HCT116 (cell line): Measurements from ENCODE around the gene RGCC. TPM values are rescaled to one million over a fixed set of nuclear protein-coding genes. Genes with fewer than 3 reads are reported as not detected.

Experiments
- ATAC-seq: fragments of 200-7000 bp; cut with Tn5 transposase; 2 replicates; pipeline ENCODE4 v1.9.1; 2020; ENCODE audit warnings: mild to moderate bottlenecking, moderate library complexity
- BruUV-seq: library from RNA; stranded (reverse); fragments of 400-500 nt; replicated peaks from 2 replicates; lab custom pipeline; 2021; lab: Mats Ljungman, UMichigan
- CTCF ChIA-PET: fragments of 300-600 bp; sonication (Branson Sonifier 250); formaldehyde crosslinking; loops from one replicate; lab custom pipeline; 2021; ENCODE audit warnings: antibody characterized with exemption; lab: Charles Lee
- POLR2A ChIA-PET: fragments of 300-600, 350-600 bp; sonication (Branson Sonifier 250); formaldehyde crosslinking; loops from one replicate; lab custom pipeline; 2021; ENCODE audit warnings: antibody characterized with exemption; lab: Charles Lee
- RAD21 ChIA-PET, 2 experiments: fragments of 300-600 bp; sonication (Branson Sonifier 250); formaldehyde crosslinking; loops; one replicate each; lab custom pipeline; 2023; ENCODE audit warnings: low total read pairs in 2 of 2; ENCODE audit not compliant: uncharacterized antibody in 2 of 2, unreplicated experiment in 2 of 2, low non-redundant PET in 1 of 2; lab: Charles Lee
- DNase-seq: peaks from one replicate; pipeline ENCODE4 v3.0.0-alpha.2; 2010; ENCODE audit warnings: low read depth, low spot score
- H2AFZ ChIP-seq: fragments of 200-600 bp; shearing (Covaris generic), sonication (generic); 2 replicates; pipeline ENCODE4 v1.6.1; 2017; ENCODE audit warnings: low read depth, mixed run types, mixed read lengths, antibody characterized with exemption, low read length; ENCODE audit not compliant: poor library complexity, severe bottlenecking
- H3K27ac ChIP-seq: 2 replicates; pipeline ENCODE4 v1.5.1; 2012; ENCODE audit warnings: low read depth, low read length
- H3K27me3 ChIP-seq: fragments of 200-600 bp; sonication (generic); 2 replicates; pipeline ENCODE4 v1.6.1; 2016; ENCODE audit warnings: mixed run types, low read length, mixed read lengths; ENCODE audit not compliant: insufficient read depth
- H3K36me3 ChIP-seq, 2 experiments: fragments of 200-500 bp in 1 of 2; fragments of 200-600 bp in 1 of 2; sonication (Bioruptor generic) in 1 of 2; sonication (generic) in 1 of 2; 2 replicates each; pipeline versions ENCODE4 v1.5.1 to v1.6.1; 2014 to 2016; ENCODE audit warnings: low read length in 2 of 2, inconsistent platforms in 1 of 2, mixed read lengths in 1 of 2, mixed run types in 1 of 2; ENCODE audit not compliant: insufficient read depth in 2 of 2, control insufficient read depth in 1 of 2
- H3K4me1 ChIP-seq, 2 experiments: fragments of 200-600 bp in 1 of 2; sonication (generic) in 1 of 2; 2 replicates each; pipeline versions ENCODE4 v1.5.1 to v1.6.1; 2012 to 2017; ENCODE audit warnings: low read length in 2 of 2, inconsistent platforms in 1 of 2, mild to moderate bottlenecking in 1 of 2, mixed read lengths in 1 of 2, mixed run types in 1 of 2, moderate library complexity in 1 of 2; ENCODE audit not compliant: insufficient read depth in 2 of 2, control insufficient read depth in 1 of 2
- H3K4me2 ChIP-seq: fragments of 200-600 bp; sonication (generic); 2 replicates; pipeline ENCODE4 v1.6.1; 2017; ENCODE audit warnings: mixed run types, low read length, mixed read lengths
- H3K4me3 ChIP-seq, 2 experiments: fragments of 200-600 bp in 1 of 2; sonication (generic) in 1 of 2; replicated peaks in 1 of 2; 2 replicates each; pipeline ENCODE4 v1.5.1; 2011 to 2016; ENCODE audit warnings: low read length in 2 of 2, control low read depth in 1 of 2, low read depth in 1 of 2, mild to moderate bottlenecking in 1 of 2, mixed read lengths in 1 of 2, mixed run types in 1 of 2
- H3K79me2 ChIP-seq: fragments of 200-600 bp; sonication (generic); 2 replicates; pipeline ENCODE4 v1.6.1; 2017; ENCODE audit warnings: mild to moderate bottlenecking, mixed run types, low read length, moderate library complexity, mixed read lengths; ENCODE audit not compliant: insufficient read depth
- H3K9ac ChIP-seq: fragments of 200-600 bp; sonication (generic); 2 replicates; pipeline ENCODE4 v1.6.1; 2016; ENCODE audit warnings: low read length, mixed read lengths
- H3K9me2 ChIP-seq: fragments of 200-600 bp; sonication (generic), shearing (Covaris generic); 2 replicates; pipeline ENCODE4 v1.6.1; 2017; ENCODE audit warnings: mixed run types, mild to moderate bottlenecking, moderate library complexity; ENCODE audit not compliant: insufficient read depth
- H3K9me3 ChIP-seq, 2 experiments: fragments of 200-500 bp in 1 of 2; fragments of 200-600 bp in 1 of 2; sonication (Bioruptor generic) in 1 of 2; sonication (generic) in 1 of 2; 2 replicates each; pipeline ENCODE4 v1.6.1; 2014 to 2017; ENCODE audit warnings: low read length in 2 of 2, mixed read lengths in 2 of 2, inconsistent platforms in 1 of 2, low read depth in 1 of 2, mild to moderate bottlenecking in 1 of 2, mixed run types in 1 of 2, moderate library complexity in 1 of 2; ENCODE audit not compliant: control insufficient read depth in 1 of 2, insufficient read depth in 1 of 2
- H4K20me1 ChIP-seq: fragments of 200-600 bp; sonication (generic), shearing (Covaris generic); 2 replicates; pipeline ENCODE4 v1.6.1; 2017; ENCODE audit warnings: mixed run types, mild to moderate bottlenecking, moderate library complexity; ENCODE audit not compliant: insufficient read depth
- CEBPB ChIP-seq: IDR thresholded peaks from 2 replicates; pipeline ENCODE4 v1.6.1; 2012; ENCODE audit warnings: low read depth
- EGR1 ChIP-seq: IDR thresholded peaks from 2 replicates; pipeline ENCODE4 v1.6.1; 2012; ENCODE audit warnings: low read depth
- POLR2A ChIP-seq: IDR thresholded peaks from 2 replicates; pipeline ENCODE4 v1.7.0; 2011; ENCODE audit warnings: borderline replicate concordance; ENCODE audit not compliant: insufficient read depth, insufficient read length; ENCODE audit errors: extremely low read depth
- RAD21 ChIP-seq: IDR thresholded peaks from 2 replicates; pipeline ENCODE4 v1.6.1; 2012; ENCODE audit warnings: low read depth, mild to moderate bottlenecking
- SIN3A ChIP-seq: IDR thresholded peaks from 2 replicates; pipeline ENCODE4 v1.6.1; 2012; ENCODE audit warnings: low read depth
- SRF ChIP-seq: IDR thresholded peaks from 2 replicates; pipeline ENCODE4 v1.6.1; 2012; ENCODE audit warnings: low read depth
- TCF7L2 ChIP-seq: IDR thresholded peaks from 2 replicates; pipeline ENCODE4 v1.7.0; 2011; ENCODE audit warnings: borderline replicate concordance, inconsistent platforms; ENCODE audit not compliant: insufficient read depth, insufficient read length; ENCODE audit errors: extremely low read depth
- YY1 ChIP-seq: IDR thresholded peaks from 2 replicates; pipeline ENCODE4 v1.6.1; 2011; ENCODE audit warnings: low read length, low read depth, moderate library complexity, mild to moderate bottlenecking; ENCODE audit not compliant: insufficient replicate concordance; ENCODE audit errors: extremely low read depth
- intact Hi-C: fragments of 100-400 bp; cut with micrococcal nuclease; formaldehyde crosslinking; loops from 2 replicates; pipeline ENCODE4 v1.10.0; 2022
- total RNA-seq: library from RNA; stranded (reverse); gene quantifications from one replicate; pipeline ENCODE4 v1.2.1, GENCODE V29; 2021; ENCODE audit not compliant: unreplicated experiment
- TF ChIP-seq, protein P1 (sequence below): IDR thresholded peaks from 2 replicates; pipeline ENCODE4 v1.6.1; 2012; ENCODE audit warnings: low read depth
- TF ChIP-seq, protein P2 (sequence below): IDR thresholded peaks from 2 replicates; pipeline ENCODE4 v1.6.1; 2012
- TF ChIP-seq, protein P3 (sequence below): IDR thresholded peaks from 2 replicates; pipeline ENCODE4 v1.6.1; 2011; ENCODE audit warnings: mild to moderate bottlenecking, low read length, moderate library complexity; ENCODE audit not compliant: insufficient replicate concordance; ENCODE audit errors: extremely low read depth

The RGCC gene
- total RNA-seq, 1 experiment from 2014 or later: 3.2 TPM

DNA sequence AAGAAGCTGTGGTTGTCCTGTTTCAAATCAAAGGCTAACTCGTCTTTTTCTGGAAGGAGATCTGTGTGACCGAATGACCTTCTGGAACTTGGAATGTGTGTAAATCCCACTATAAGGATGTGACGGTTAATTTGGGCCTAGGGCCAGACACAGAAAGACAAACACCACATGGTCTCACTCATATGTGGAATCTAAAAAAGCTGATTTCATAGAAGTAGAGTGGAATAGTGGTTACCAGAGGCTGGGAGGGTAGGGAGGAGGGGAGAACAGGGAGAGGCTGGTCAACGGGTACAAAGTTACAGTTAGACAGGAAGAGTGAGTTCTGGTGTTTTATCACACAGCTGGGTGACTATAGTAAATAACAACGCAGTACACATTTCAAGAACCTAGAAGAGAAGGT, 39.3 kb upstream of the RGCC start:
- no TSS peak for BruUV-seq
- ChIA-PET CTCF (no interaction called here), POLR2A (no interaction called here)

More for the DNA sequence above, 39.3 kb upstream of the RGCC start:
- DNase-seq: no peak
- Histone ChIP-seq H4K20me1 (no peaks in the 10 kb centered on the region), H3K9me3 (no peaks in the 10 kb centered on the region), H3K9me2 (no peaks in the 10 kb centered on the region), H2AFZ (no peak overlapping the region), H3K4me3 (no peak overlapping the region), H3K27ac (no peak overlapping the region), H3K27me3 (no peaks in the 10 kb centered on the region), H3K36me3 (no peaks in the 10 kb centered on the region), H3K79me2 (no peaks in the 10 kb centered on the region), H3K4me1 (no peaks in the 10 kb centered on the region), H3K4me2 (no peak overlapping the region), H3K9ac (no peak overlapping the region)
- RAD21 ChIA-PET: no interaction called here
- intact Hi-C loops: no loop called here
- ATAC-seq: no peak
- TF ChIP-seq YY1 (no peak), CEBPB (no peak), SIN3A (no peak), EGR1 (no peak), POLR2A (no peak), RAD21 (no peak), TCF7L2 (no peak), SRF (no peak)
- TF ChIP-seq, protein P1, sequence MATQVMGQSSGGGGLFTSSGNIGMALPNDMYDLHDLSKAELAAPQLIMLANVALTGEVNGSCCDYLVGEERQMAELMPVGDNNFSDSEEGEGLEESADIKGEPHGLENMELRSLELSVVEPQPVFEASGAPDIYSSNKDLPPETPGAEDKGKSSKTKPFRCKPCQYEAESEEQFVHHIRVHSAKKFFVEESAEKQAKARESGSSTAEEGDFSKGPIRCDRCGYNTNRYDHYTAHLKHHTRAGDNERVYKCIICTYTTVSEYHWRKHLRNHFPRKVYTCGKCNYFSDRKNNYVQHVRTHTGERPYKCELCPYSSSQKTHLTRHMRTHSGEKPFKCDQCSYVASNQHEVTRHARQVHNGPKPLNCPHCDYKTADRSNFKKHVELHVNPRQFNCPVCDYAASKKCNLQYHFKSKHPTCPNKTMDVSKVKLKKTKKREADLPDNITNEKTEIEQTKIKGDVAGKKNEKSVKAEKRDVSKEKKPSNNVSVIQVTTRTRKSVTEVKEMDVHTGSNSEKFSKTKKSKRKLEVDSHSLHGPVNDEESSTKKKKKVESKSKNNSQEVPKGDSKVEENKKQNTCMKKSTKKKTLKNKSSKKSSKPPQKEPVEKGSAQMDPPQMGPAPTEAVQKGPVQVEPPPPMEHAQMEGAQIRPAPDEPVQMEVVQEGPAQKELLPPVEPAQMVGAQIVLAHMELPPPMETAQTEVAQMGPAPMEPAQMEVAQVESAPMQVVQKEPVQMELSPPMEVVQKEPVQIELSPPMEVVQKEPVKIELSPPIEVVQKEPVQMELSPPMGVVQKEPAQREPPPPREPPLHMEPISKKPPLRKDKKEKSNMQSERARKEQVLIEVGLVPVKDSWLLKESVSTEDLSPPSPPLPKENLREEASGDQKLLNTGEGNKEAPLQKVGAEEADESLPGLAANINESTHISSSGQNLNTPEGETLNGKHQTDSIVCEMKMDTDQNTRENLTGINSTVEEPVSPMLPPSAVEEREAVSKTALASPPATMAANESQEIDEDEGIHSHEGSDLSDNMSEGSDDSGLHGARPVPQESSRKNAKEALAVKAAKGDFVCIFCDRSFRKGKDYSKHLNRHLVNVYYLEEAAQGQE: no peak
- TF ChIP-seq, protein P2, sequence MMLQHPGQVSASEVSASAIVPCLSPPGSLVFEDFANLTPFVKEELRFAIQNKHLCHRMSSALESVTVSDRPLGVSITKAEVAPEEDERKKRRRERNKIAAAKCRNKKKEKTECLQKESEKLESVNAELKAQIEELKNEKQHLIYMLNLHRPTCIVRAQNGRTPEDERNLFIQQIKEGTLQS: no peak
- TF ChIP-seq, protein P3, sequence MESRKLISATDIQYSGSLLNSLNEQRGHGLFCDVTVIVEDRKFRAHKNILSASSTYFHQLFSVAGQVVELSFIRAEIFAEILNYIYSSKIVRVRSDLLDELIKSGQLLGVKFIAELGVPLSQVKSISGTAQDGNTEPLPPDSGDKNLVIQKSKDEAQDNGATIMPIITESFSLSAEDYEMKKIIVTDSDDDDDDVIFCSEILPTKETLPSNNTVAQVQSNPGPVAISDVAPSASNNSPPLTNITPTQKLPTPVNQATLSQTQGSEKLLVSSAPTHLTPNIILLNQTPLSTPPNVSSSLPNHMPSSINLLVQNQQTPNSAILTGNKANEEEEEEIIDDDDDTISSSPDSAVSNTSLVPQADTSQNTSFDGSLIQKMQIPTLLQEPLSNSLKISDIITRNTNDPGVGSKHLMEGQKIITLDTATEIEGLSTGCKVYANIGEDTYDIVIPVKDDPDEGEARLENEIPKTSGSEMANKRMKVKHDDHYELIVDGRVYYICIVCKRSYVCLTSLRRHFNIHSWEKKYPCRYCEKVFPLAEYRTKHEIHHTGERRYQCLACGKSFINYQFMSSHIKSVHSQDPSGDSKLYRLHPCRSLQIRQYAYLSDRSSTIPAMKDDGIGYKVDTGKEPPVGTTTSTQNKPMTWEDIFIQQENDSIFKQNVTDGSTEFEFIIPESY: no peak
